Uterus (tissue), 4 donors: ENCODE measurements around the gene STKLD1. TPM values are rescaled to one million over a fixed set of nuclear protein-coding genes. Genes with fewer than 3 reads are reported as not detected.
A peak's percentile ranks its signal among the peaks of the same experiment; 100 is the strongest.

Source experiments
- DNase-seq, 2 donors: peaks; one replicate each; pipeline ENCODE4 v3.0.0-alpha.2; 2019 to 2020
- H3K27ac ChIP-seq, 2 donors: fragments of 200-600 bp; sonication (generic); 1 replicate in 1 of 2; 2 replicates in 1 of 2; pipeline ENCODE4 v1.5.1; 2016 to 2018
- H3K27me3 ChIP-seq, 2 donors: fragments of 200-600 bp; sonication (generic); one replicate each; pipeline ENCODE4 v1.5.1; 2018 to 2019; ENCODE audit warnings: control low read depth in 1 of 2
- H3K36me3 ChIP-seq, 2 donors: fragments of 200-600 bp; sonication (generic); one replicate each; pipeline ENCODE4 v1.5.1; 2019; ENCODE audit warnings: control low read depth in 1 of 2
- H3K4me1 ChIP-seq, 2 donors: fragments of 200-600 bp; sonication (generic); one replicate each; pipeline ENCODE4 v1.5.1; 2018 to 2019; ENCODE audit warnings: control low read depth in 1 of 2
- H3K4me3 ChIP-seq, 2 donors: fragments of 200-600 bp; sonication (generic); 1 replicate in 1 of 2; 2 replicates in 1 of 2; pipeline ENCODE4 v1.5.1; 2018 to 2019; ENCODE audit warnings: mild to moderate bottlenecking in 1 of 2
- H3K9me3 ChIP-seq, 2 donors: fragments of 200-600 bp; sonication (generic); one replicate each; pipeline ENCODE4 v1.5.1; 2019; ENCODE audit warnings: control low read depth in 1 of 2
- POLR2A ChIP-seq, 2 donors: fragments of 450-650 bp; IDR thresholded peaks; one replicate each; pipeline ENCODE4 v1.6.1; 2016; ENCODE audit warnings: antibody characterized with exemption in 2 of 2, mild to moderate bottlenecking in 1 of 2, moderate library complexity in 1 of 2
- intact Hi-C: fragments of 100-400 bp; cut with DNase I; formaldehyde crosslinking; loops from one replicate; pipeline ENCODE4 v1.15.1; 2023; ENCODE audit warnings: low total_unique reads
- total RNA-seq, 4 donors: library from RNA; depleted of rRNA in 3 of 4; stranded (reverse); fragments of >200 nt in 3 of 4; gene quantifications; one replicate each; pipeline versions ENCODE4 v1.1.0 to v1.2.4, GENCODE V29; 2014 to 2023
- TF ChIP-seq, protein P1 (sequence below), 4 experiments: fragments of 200-600 bp in 2 of 4; fragments of 450-650 bp in 2 of 4; sonication (generic) in 2 of 4; IDR thresholded peaks; one replicate each; pipeline ENCODE4 v1.5.1; 2016 to 2019; ENCODE audit warnings: antibody characterized with exemption in 4 of 4, mild to moderate bottlenecking in 2 of 4, moderate library complexity in 1 of 4
- donor health status: DM: yes; HTN: yes; CAD: no.

STKLD1 gene
- total RNA-seq, 4 donors from 2014 or later: 0.88 to 1.7 (median 1.5) TPM; not detected in 1

- Histone ChIP-seq H3K36me3 (no peaks in the 10 kb centered on the region), H3K27me3 (no peaks in the 10 kb centered on the region), H3K4me1 (peaks cover 0 to 19% of the 10 kb centered on the region in 2 donors), H3K4me3 (no peak overlapping the region), H3K27ac (no peak overlapping the region), H3K9me3 (no peaks in the 10 kb centered on the region)
- intact Hi-C loops: no loop called here
- TF ChIP-seq, protein P1, sequence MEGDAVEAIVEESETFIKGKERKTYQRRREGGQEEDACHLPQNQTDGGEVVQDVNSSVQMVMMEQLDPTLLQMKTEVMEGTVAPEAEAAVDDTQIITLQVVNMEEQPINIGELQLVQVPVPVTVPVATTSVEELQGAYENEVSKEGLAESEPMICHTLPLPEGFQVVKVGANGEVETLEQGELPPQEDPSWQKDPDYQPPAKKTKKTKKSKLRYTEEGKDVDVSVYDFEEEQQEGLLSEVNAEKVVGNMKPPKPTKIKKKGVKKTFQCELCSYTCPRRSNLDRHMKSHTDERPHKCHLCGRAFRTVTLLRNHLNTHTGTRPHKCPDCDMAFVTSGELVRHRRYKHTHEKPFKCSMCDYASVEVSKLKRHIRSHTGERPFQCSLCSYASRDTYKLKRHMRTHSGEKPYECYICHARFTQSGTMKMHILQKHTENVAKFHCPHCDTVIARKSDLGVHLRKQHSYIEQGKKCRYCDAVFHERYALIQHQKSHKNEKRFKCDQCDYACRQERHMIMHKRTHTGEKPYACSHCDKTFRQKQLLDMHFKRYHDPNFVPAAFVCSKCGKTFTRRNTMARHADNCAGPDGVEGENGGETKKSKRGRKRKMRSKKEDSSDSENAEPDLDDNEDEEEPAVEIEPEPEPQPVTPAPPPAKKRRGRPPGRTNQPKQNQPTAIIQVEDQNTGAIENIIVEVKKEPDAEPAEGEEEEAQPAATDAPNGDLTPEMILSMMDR (IDR thresholded peaks at IDR 0.05): no peak
- no peak for TF ChIP-seq POLR2A (IDR thresholded peaks at IDR 0.05)
- DNase-seq: no peak
These were observed 23.4 kb upstream of the STKLD1 start for GRCh38 chr9:133352635-133353340.

DNA sequence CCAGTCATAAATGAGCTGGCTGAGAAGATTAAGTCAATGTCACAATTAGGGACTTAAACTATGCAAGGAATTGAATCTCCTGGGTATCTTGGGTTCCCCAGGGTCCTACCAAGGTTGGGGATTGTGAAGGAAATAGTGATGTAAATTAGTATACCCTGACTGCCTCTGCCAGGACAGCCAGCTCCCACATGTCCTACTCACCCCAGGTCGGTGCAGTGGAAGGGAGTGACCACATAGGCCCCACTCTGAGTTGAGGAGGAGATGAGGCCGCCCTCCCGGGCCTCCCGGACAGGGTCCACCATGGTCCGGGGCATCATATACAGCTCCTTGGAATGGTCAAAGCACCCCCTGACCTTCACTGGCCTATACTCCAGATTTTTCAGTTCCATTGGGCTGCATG is 22.6 kb upstream of the STKLD1 start:
- no peaks in the 10 kb centered on the region for H3K27me3 ChIP-seq
- H3K4me1 ChIP-seq: peaks cover 0 to 20% of the 10 kb centered on the region in 2 donors
- no peak overlapping the region for H3K27ac ChIP-seq
- no peak overlapping the region for H3K4me3 ChIP-seq
- no peak for TF ChIP-seq POLR2A (IDR thresholded peaks at IDR 0.05)
- TF ChIP-seq, protein P1 (IDR thresholded peaks at IDR 0.05): no peak
- H3K9me3 ChIP-seq: no peaks in the 10 kb centered on the region
- DNase-seq: no peak
- H3K36me3 ChIP-seq: no peaks in the 10 kb centered on the region
- intact Hi-C loops: no loop called here

DNA sequence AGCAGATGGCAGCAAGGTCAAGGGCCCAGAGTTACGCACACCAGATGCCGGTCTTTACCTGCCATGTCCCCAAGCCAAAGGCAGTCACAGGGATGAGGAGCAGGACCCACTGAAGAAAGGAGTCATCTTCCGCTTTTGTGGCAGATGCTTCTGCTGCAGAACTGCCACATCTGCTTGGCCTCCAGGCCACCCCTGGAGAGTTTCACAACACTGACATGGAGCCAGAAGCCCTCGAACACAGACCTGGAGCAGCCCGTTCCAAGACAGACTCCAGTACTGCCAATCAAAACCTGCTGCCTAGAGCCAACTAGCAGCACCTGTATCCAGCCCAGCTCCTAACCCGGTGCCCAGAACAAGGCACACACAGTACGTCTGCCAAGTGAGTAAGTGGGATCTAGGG is 21.4 kb upstream of the STKLD1 start:
- Histone ChIP-seq H3K4me1 (peaks cover 0 to 13% of the 10 kb centered on the region in 2 donors), H3K27me3 (no peaks in the 10 kb centered on the region), H3K4me3 (no peak overlapping the region), H3K9me3 (no peaks in the 10 kb centered on the region), H3K27ac (no peak overlapping the region), H3K36me3 (no peaks in the 10 kb centered on the region)
- no peak for DNase-seq
- no peak for TF ChIP-seq POLR2A (IDR thresholded peaks at IDR 0.05)
- TF ChIP-seq, protein P1 (IDR thresholded peaks at IDR 0.05): no peak
- intact Hi-C loops: no loop called here

- Histone ChIP-seq H3K4me3 (peak overlapping the region; percentile 60 to 83), H3K9me3 (no peaks in the 10 kb centered on the region), H3K27me3 (no peaks in the 10 kb centered on the region), H3K4me1 (peaks cover 0 to 13% of the 10 kb centered on the region in 2 donors), H3K36me3 (no peaks in the 10 kb centered on the region), H3K27ac (peak overlapping the region; percentile 67 to 68)
- intact Hi-C loops: no loop called here
- DNase-seq: no peak
- no peak for TF ChIP-seq POLR2A (IDR thresholded peaks at IDR 0.05)
- TF ChIP-seq, protein P1 (IDR thresholded peaks at IDR 0.05): no peak
These were observed 20.2 kb upstream of the STKLD1 start for GRCh38 chr9:133355881-133356357.

DNA sequence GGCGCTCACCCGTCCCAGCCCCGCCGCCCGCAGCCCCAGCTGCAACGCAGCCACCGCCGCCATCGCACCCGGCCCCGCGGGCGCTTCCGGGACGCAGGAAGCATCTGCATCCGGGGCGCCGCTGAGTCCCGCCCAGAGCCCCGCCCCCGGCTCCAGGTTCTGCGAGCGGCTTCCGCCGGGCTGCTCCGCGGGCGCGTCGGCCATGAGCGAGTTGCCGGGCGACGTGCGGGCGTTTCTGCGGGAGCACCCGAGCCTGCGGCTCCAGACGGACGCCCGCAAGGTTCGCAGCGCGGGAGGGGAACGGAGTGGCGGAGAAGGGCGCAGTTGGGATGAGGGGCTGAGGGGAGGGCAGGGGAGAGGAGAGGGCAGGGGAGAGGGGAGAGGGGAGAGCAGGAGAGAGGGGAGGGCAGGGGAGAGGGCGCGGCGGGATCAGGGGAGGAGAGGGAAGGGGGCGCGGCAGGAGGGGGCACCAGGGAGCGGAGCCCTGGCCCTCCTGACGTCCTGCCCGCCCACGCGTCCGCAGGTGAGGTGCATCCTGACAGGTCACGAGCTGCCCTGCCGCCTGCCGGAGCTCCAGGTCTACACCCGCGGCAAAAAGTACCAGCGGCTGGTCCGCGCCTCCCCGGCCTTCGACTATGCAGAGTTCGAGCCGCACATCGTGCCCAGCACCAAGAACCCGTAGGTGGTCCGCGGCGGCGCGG is 19.6 kb upstream of the STKLD1 start, which contains the start of the genes SURF1 and SURF2:
SURF1 (minus strand) TSS at position 97 of the 701 bp plus-strand sequence; CDS start at position 63, 34 bp downstream.
SURF2 (plus strand) TSS at position 160 of the 701 bp plus-strand sequence; CDS start at position 203, 43 bp downstream.
- peaks cover 0 to 13% of the 10 kb centered on the region in 2 donors for H3K4me1 ChIP-seq
- TF ChIP-seq, protein P1 (IDR thresholded peaks at IDR 0.05): no peak
- TF ChIP-seq POLR2A (IDR thresholded peaks at IDR 0.05): peak; percentile 48 to 49
- peak; percentile 79 to 88 for DNase-seq
- no peaks in the 10 kb centered on the region for H3K36me3 ChIP-seq
- intact Hi-C loops: no loop called here
- H3K27ac ChIP-seq: peak within 1 kb of the TSS; percentile 67 to 68
- H3K9me3 ChIP-seq: no peaks in the 10 kb centered on the region
- peak within 1 kb of the TSS; percentile 60 to 83 for H3K4me3 ChIP-seq
- no peaks in the 10 kb centered on the region for H3K27me3 ChIP-seq
